GM20431 (cell line): ENCODE data around the gene PLAU.
"Not testable (repeated sequence)": the region's sequence is repeated elsewhere in the genome, so short reads cannot be mapped to it uniquely, and the experiment has no call there.

ENCODE experiments used
- in situ Hi-C: fragments of 300-500 bp; cut with MseI, MboI; formaldehyde crosslinking; loops from one replicate; pipeline ENCODE4 v1.15.0; 2020; ENCODE audit warnings: low sequenced_read_pairs; ENCODE audit not compliant: unreplicated experiment

Gene PLAU

GRCh38 chr10:73894245-73894971 is 16.5 kb upstream of the PLAU start:
- in situ Hi-C loops, result no loop called here

DNA sequence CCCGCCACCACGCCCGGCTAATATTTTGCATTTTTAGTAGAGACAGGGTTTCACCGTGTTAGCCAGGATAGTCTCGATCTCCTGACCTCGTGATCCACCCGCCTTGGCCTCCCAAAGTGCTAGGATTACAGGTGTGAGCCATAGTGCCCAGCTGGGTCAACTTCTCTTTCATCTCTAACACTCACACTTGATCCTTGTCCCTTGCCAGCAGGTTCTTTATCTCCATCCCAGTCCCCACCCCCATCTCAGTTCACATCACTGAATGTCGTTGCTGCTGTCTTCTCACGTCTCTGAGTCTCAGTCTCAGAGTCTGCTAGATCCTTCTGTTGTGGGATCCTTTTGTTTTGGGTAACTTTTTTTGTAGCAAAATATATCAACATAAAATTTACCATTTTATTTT is 15.6 kb upstream of the PLAU start:
- in situ Hi-C loops, result not testable (repeated sequence)

DNA sequence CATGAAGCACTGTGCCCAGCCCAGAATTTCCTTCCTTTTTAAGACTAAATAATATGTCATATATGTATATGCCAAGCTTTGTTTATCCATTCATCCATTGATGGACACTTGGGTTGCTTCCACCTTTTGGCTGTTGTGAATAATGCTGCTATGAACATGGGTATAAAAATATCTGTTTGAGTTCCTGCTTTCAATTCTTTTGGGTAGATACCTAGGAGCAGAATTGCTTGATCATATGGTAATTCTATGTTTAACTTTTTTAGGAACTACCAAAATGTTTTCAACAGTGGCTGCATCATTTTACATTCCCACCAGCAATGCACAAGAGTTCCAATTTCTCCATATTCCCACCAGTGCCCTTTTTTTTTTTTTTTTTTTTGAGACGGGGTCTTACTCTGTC is 13.2 kb upstream of the PLAU start:
- in situ Hi-C loops, result no loop called here

DNA sequence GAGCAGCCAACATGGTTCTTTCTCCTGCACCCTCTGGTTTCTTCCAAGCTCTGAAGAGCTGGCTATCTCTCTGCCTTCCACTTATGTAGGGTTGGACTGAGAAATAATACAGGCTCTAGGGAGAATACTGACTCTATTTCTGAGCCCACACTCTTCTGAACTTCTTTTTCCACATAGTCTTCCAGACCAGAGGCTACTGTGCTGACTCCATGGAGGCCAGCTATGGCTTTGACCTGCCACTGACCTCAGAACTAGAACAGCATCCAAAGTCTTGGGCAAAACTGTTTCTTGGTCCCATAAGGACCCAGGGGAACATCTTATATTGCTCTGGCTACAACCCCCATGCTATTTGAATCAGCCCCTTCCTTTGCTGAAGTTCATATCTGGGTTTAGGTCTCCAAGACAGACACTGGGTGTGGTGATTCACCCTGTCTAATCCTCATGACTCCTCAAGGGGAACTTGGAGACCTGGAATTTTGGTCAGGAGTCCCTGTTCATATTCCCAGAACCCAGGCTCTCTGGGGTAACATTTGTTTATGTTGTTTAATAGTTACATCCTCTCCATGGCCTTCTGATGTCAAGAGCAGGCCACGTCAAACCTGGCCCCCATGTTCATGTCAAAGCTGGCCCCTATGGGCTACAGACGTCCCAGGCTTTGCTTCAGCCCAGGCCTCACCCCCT is 12.1 kb upstream of the PLAU start:
- in situ Hi-C loops, result no loop called here

DNA sequence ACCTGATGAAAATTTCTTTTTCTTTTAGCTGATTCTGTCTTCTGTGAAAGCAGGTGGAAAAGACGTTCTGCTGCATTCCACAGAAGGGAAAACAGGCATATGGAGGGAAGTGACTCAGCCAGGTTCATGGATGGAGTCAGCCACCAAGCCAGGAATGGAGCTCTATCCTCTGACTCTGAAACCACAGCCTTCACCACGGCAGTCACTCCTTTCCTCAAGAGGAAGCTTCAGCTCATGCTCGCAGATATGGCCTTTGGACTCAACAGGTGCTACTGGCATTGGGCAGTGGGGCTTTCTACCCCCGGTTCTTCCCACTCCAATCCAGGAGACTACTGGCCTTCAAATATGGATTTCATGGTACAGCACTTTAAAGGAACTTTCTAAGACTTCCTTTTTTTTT is 11.5 kb upstream of the PLAU start:
- in situ Hi-C loops, result no loop called here

GRCh38 chr10:73900064-73900463 is 10.9 kb upstream of the PLAU start:
- in situ Hi-C loops, result no loop called here

- in situ Hi-C loops, result no loop called here
Measured at GRCh38 chr10:73901261-73901660, 9.7 kb upstream of the PLAU start.

DNA sequence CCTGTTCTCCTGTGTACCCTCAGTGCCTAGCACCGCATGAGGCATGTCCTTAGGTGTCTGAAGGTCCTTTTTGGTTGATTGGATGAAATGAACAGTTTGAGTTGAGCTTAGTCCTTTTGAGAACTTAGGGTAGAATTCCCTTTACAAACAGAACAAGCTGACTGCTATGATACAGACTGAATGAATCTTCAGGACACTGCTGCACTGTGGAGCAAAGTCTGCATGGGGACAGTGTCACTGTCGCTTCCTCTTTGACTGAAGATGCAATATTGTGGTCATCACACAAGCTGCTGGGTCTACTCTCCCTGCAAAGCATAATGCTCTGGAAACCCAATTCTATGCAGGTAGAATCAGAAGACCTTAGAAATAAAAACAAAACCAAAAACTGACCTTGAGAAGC is 8.6 kb upstream of the PLAU start:
- in situ Hi-C loops, result no loop called here

DNA sequence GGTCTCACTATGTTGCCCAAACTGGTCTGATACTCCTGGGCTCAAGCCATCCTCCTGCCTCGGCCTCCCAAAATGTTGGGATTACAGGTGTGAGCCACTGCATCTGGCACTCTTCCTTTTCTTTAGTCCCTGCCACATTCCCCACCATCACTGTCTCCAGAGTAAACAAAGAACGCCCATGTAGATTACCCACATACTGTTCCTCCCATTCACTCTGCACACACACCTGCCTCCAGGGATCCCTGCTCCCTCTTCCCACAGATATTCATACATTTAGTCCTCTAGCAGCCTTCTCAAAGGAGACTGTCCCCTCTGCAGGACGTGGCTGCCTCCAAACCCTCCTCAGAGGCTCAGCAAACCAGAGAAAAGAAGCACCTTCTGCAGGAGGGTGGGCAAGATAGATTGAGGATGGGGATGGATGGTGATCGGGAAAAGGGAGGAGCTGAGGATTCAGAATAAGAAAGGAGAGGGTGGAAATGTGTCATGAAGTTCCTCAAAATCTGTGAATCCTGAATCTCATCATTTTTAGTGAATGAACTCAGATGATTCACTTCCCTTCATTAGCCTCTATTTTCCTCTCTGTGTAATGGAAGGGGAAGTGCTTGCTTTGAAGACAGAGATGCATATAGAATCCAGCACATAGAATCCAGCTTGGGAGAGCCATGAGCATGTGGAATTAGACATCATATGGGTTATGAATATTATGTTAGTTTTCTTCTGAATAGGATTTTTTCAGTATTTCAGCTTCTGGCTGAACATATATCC is 5.5 kb upstream of the PLAU start:
- in situ Hi-C loops, result no loop called here

GRCh38 chr10:73906524-73907447 is 4.1 kb upstream of the PLAU start:
- in situ Hi-C loops, result no loop called here

DNA sequence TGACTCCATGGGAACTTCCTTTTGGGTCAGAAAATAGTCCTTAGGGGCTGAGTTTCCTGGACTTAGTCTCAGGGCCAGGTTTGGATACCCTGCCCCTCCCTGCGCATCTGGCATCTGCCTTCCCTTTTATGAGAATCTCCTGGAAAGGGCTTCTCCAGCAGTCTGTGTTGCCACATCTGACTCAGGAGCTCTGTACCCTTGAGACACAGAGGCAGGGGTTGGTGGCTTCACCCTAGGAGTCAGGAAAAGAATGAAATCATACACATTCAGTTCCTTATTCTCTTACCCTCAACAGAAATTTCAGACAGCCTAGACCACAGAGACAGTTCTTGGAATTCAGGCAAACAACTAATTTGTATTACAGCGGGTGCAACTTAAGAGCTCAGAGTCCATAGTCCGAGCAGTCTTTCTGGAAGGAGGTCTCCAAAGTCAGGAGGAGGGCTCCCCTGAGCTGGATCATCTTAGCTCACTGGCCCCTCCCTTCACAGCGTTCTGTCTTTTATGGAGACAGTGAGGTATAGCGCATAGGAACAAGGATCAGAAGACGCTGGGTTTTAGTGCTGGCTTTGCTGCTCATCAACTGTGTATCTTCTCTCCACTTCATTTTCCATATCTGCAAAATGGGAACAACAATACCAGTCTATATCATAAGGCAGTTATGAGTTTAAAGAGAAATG is 3.0 kb upstream of the PLAU start:
- in situ Hi-C loops, result no loop called here

- in situ Hi-C loops, result no loop called here
Measured at GRCh38 chr10:73908853-73909539, 1.9 kb upstream of the PLAU start.

DNA sequence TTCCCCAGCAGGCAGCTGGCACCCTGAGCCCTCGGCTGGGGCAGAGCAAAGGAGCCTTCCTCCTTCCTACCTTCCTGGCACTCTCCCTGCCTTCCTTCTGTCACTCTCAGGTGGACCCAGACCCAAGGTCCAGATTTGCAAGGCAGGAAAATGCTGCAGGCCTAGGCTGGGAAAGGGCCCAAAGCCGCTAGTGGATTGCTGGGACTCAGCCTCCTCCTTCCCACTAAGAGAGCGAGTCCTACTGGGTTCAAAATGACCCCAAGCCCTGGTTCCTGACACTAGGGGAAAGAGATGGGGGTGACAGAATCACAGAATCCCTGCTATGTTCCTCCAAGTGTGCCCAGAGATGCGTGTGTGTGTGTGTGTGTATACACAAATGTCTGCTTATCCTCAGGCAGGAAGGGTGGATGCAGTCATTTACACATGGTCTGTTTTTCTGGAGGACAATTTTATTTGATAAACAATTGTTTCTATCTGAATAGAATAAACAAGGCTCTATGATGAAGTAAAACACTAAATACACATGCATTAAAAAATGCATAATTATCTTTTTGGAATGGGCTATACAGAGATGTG is 1.3 kb upstream of the PLAU start:
- in situ Hi-C loops, result no loop called here

DNA sequence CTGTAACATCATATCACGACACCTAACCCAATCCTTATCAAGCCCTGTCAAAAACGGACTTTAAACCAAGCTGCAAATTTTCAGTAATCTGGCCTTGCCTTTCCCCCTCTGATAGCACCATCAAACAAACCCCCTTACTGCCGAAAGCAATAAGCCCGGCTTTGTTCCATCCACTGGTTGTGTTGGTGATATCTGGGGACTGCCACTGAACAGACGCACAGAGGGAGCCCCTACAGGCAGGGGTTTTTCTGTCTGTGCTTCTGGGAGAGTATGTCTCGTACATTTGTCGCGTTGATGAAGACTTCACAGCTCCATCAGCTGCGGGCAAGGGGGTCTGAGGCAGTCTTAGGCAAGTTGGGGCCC is 550 bp upstream of the PLAU start:
- in situ Hi-C loops, result no loop called here

- in situ Hi-C loops, result no loop called here
Measured at GRCh38 chr10:73911553-73912004, 647 bp downstream of the PLAU start.

GRCh38 chr10:73914036-73914435 is 3.1 kb downstream of the PLAU start:
- in situ Hi-C loops, result no loop called here

GRCh38 chr10:73915206-73915851 is 4.4 kb downstream of the PLAU start:
- in situ Hi-C loops, result no loop called here

GRCh38 chr10:73916761-73917470 is 6.0 kb downstream of the PLAU start:
- in situ Hi-C loops, result no loop called here
